ENCODE measurements around the gene SLC29A3.
"Not testable (repeated sequence)": the region's sequence is repeated elsewhere in the genome, so short reads cannot be mapped to it uniquely, and the experiment has no call there.

Gene SLC29A3

GRCh38 chr10:71349406-71349805, 30.3 kb downstream of the SLC29A3 start:
- no peak for DNase-seq

- DNase-seq: no peak
These were observed 32.0 kb downstream of the SLC29A3 start for GRCh38 chr10:71351087-71351486.

GRCh38 chr10:71351628-71352319, 32.7 kb downstream of the SLC29A3 start:
- no peak for DNase-seq

- no peak for DNase-seq
These were observed 34.6 kb downstream of the SLC29A3 start for GRCh38 chr10:71353639-71354038.

- DNase-seq: no peak
These were observed 35.7 kb downstream of the SLC29A3 start for GRCh38 chr10:71354776-71355175.

GRCh38 chr10:71355886-71356285, 36.8 kb downstream of the SLC29A3 start:
- no peak for DNase-seq

- DNase-seq: no peak
These were observed 38.8 kb downstream of the SLC29A3 start for GRCh38 chr10:71357792-71358265.

GRCh38 chr10:71358277-71358676, 39.2 kb downstream of the SLC29A3 start:
- no peak for DNase-seq

GRCh38 chr10:71358906-71359305, 39.8 kb downstream of the SLC29A3 start:
- not testable (repeated sequence) for DNase-seq

- DNase-seq: no peak
These were observed 40.4 kb downstream of the SLC29A3 start for GRCh38 chr10:71359364-71360046.

GRCh38 chr10:71360735-71361134, 41.7 kb downstream of the SLC29A3 start:
- no peak for DNase-seq

- DNase-seq: no peak
These were observed 42.5 kb downstream of the SLC29A3 start for GRCh38 chr10:71361581-71361980.

- no peak for DNase-seq
These were observed 43.1 kb downstream of the SLC29A3 start for GRCh38 chr10:71362141-71362540.

GRCh38 chr10:71363936-71364335, 44.9 kb downstream of the SLC29A3 start:
- no peak for DNase-seq

- no peak for DNase-seq
These were observed 46.3 kb downstream of the SLC29A3 start for GRCh38 chr10:71365366-71365765.

- DNase-seq: no peak
These were observed 47.6 kb downstream of the SLC29A3 start for GRCh38 chr10:71366690-71367089.

- DNase-seq: no peak
These were observed 48.2 kb downstream of the SLC29A3 start for GRCh38 chr10:71367271-71367670.

- DNase-seq: no peak
These were observed 49.1 kb downstream of the SLC29A3 start for GRCh38 chr10:71368176-71368575.

- DNase-seq: no peak
These were observed 49.6 kb downstream of the SLC29A3 start for GRCh38 chr10:71368643-71369042.

GRCh38 chr10:71369602-71370001, 50.5 kb downstream of the SLC29A3 start:
- no peak for DNase-seq

GRCh38 chr10:71370031-71370430, 51.0 kb downstream of the SLC29A3 start:
- DNase-seq: no peak

- no peak for DNase-seq
These were observed 52.7 kb downstream of the SLC29A3 start for GRCh38 chr10:71371750-71372166.

GRCh38 chr10:71372882-71373495, 53.9 kb downstream of the SLC29A3 start:
- no peak for DNase-seq

All from SW 1271 (cell line).